GM12878 (cell line): ENCODE results near the gene GPAT3. TPM values are rescaled to one million over a fixed set of nuclear protein-coding genes. Genes with fewer than 3 reads are reported as not detected.
A peak's percentile ranks its signal among the peaks of the same experiment; 100 is the strongest.

ENCODE experiments used
- ATF7 ChIP-seq: fragments of 450-650 bp; IDR thresholded peaks from 2 replicates; pipeline ENCODE4 v1.6.1; 2016; ENCODE audit warnings: low read depth, mild to moderate bottlenecking
- BMI1 ChIP-seq: fragments of 450-650 bp; IDR thresholded peaks from 2 replicates; pipeline ENCODE4 v1.6.1; 2016; ENCODE audit warnings: mild to moderate bottlenecking, moderate library complexity, borderline replicate concordance
- CHD2 ChIP-seq: IDR thresholded peaks from 2 replicates; pipeline ENCODE4 v1.6.1; 2011; ENCODE audit warnings: low read depth, low read length, improper control_type of control experiment, borderline replicate concordance
- EED ChIP-seq: sonication (generic); IDR thresholded peaks from 2 replicates; pipeline ENCODE4 v1.6.1; 2016; ENCODE audit warnings: antibody characterized with exemption, low read depth
- GATAD2B ChIP-seq: fragments of 450-650 bp; conservative IDR thresholded peaks from 2 replicates; pipeline ENCODE4 v1.6.1; 2017; ENCODE audit warnings: low read depth, mild to moderate bottlenecking, moderate library complexity
- NFYB ChIP-seq: IDR thresholded peaks from 2 replicates; pipeline ENCODE4 v1.6.1; 2011; ENCODE audit warnings: low read depth, mild to moderate bottlenecking, low read length, improper control_type of control experiment, moderate library complexity; ENCODE audit not compliant: insufficient read depth
- SKIL ChIP-seq: fragments of 450-650 bp; IDR thresholded peaks from 2 replicates; pipeline ENCODE4 v1.6.1; 2017; ENCODE audit warnings: mild to moderate bottlenecking, low read depth, inconsistent platforms; ENCODE audit not compliant: poor library complexity, severe bottlenecking
- TCF12 ChIP-seq: IDR thresholded peaks from 2 replicates; pipeline ENCODE4 v1.6.1; 2011; ENCODE audit warnings: low read depth, mild to moderate bottlenecking, low read length
- TCF3 ChIP-seq: IDR thresholded peaks from 2 replicates; pipeline ENCODE4 v1.6.1; 2012; ENCODE audit warnings: low read depth, mild to moderate bottlenecking, low read length, borderline replicate concordance; ENCODE audit not compliant: insufficient read depth
- polyA plus RNA-seq, 11 experiments: library from polyadenylated mRNA; depleted of rRNA in 4 of 11; unstranded in 6 of 11; stranded (reverse) in 5 of 11; fragments of >200 nt; fragmentation: Nextera tagmentation in 4 of 11; fragmentation: Illumina TruSeq in 1 of 11; extraction: Ambion mirVana in 4 of 11; extraction: Trizol in 1 of 11; gene quantifications; 1 replicate in 1 of 11; 2 replicates in 10 of 11; pipeline versions ENCODE4 v1.2.1 to v1.2.3, GENCODE V29; 2011 to 2016; ENCODE audit warnings: inconsistent platforms in 2 of 11, missing spikeins in 2 of 11, low read depth in 1 of 11
- total RNA-seq, 4 experiments: library from RNA; depleted of rRNA in 3 of 4; stranded (reverse); fragments of >200 nt in 3 of 4; fragmentation: Illumina TruSeq in 1 of 4; extraction: Trizol in 1 of 4; gene quantifications; 2 replicates each; pipeline versions ENCODE4 v1.2.1 to v1.2.3, GENCODE V29; 2013 to 2021
- TF ChIP-seq, protein P1 (sequence below): fragments of 450-650 bp; IDR thresholded peaks from 2 replicates; pipeline ENCODE4 v1.6.1; 2017; ENCODE audit warnings: low read depth, mild to moderate bottlenecking, moderate library complexity
- TF ChIP-seq, protein P2 (sequence below): fragments of 450-650 bp; IDR thresholded peaks from 2 replicates; pipeline ENCODE4 v1.6.1; 2016; ENCODE audit warnings: mild to moderate bottlenecking
- TF ChIP-seq, protein P3 (sequence below): IDR thresholded peaks from 2 replicates; pipeline ENCODE4 v1.6.1; 2012; ENCODE audit warnings: low read length, inconsistent platforms

The GPAT3 gene
- total and polyA plus RNA-seq, 10 of the 15 experiments (the other 5 are each of a cell fraction or from before 2014, with no cell fraction given), result 0.26 to 1.1 (median 0.52) TPM

GRCh38 chr4:83548151-83548905 is 12.4 kb downstream of the GPAT3 start (continued):
- TF ChIP-seq, protein P1, sequence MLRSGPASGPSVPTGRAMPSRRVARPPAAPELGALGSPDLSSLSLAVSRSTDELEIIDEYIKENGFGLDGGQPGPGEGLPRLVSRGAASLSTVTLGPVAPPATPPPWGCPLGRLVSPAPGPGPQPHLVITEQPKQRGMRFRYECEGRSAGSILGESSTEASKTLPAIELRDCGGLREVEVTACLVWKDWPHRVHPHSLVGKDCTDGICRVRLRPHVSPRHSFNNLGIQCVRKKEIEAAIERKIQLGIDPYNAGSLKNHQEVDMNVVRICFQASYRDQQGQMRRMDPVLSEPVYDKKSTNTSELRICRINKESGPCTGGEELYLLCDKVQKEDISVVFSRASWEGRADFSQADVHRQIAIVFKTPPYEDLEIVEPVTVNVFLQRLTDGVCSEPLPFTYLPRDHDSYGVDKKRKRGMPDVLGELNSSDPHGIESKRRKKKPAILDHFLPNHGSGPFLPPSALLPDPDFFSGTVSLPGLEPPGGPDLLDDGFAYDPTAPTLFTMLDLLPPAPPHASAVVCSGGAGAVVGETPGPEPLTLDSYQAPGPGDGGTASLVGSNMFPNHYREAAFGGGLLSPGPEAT, result no peak
- TF ChIP-seq GATAD2B, result peak; percentile 43; the same call in 1 of the 2 replicates
- 0 out of 2 replicates have a peak, but pooled peaks have one; percentile 37 for TF ChIP-seq BMI1
- TF ChIP-seq, protein P2, sequence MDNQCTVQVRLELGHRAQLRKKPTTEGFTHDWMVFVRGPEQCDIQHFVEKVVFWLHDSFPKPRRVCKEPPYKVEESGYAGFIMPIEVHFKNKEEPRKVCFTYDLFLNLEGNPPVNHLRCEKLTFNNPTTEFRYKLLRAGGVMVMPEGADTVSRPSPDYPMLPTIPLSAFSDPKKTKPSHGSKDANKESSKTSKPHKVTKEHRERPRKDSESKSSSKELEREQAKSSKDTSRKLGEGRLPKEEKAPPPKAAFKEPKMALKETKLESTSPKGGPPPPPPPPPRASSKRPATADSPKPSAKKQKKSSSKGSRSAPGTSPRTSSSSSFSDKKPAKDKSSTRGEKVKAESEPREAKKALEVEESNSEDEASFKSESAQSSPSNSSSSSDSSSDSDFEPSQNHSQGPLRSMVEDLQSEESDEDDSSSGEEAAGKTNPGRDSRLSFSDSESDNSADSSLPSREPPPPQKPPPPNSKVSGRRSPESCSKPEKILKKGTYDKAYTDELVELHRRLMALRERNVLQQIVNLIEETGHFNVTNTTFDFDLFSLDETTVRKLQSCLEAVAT, result no peak
- TF ChIP-seq, protein P3, sequence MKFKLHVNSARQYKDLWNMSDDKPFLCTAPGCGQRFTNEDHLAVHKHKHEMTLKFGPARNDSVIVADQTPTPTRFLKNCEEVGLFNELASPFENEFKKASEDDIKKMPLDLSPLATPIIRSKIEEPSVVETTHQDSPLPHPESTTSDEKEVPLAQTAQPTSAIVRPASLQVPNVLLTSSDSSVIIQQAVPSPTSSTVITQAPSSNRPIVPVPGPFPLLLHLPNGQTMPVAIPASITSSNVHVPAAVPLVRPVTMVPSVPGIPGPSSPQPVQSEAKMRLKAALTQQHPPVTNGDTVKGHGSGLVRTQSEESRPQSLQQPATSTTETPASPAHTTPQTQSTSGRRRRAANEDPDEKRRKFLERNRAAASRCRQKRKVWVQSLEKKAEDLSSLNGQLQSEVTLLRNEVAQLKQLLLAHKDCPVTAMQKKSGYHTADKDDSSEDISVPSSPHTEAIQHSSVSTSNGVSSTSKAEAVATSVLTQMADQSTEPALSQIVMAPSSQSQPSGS, result peak; percentile 41; the same call in 1 of the 2 replicates
- TF ChIP-seq TCF3, result no peak
- no peak for TF ChIP-seq TCF12
- peak; percentile 51 for TF ChIP-seq SKIL
- no peak for TF ChIP-seq CHD2
- TF ChIP-seq EED, result 0 out of 2 replicates have a peak, but pooled peaks have one; percentile 30
- peak; percentile 83 for TF ChIP-seq ATF7
- TF ChIP-seq NFYB, result no peak
